HepG2 (cell line): ENCODE results near the gene UQCR10. TPM values are rescaled to one million over a fixed set of nuclear protein-coding genes. Genes with fewer than 3 reads are reported as not detected.

Source experiments
- ATAC-seq: fragments of 200-7000 bp; cut with Tn5 transposase; 3 replicates; pipeline ENCODE4 v1.9.1; 2020; ENCODE audit warnings: mild to moderate bottlenecking, moderate library complexity
- BruUV-seq: library from RNA; stranded (reverse); fragments of 400-500 nt; replicated peaks from 2 replicates; lab custom pipeline; 2021; lab: Mats Ljungman, UMichigan
- CTCF ChIA-PET: fragments of 300-600 bp; formaldehyde crosslinking; extraction: SDS; loops from one replicate; lab custom pipeline; 2021; ENCODE audit warnings: low total read pairs, inconsistent platforms, low intra/inter-chr PET ratio; lab: Yijun Ruan, JAX
- POLR2A ChIA-PET: fragments of 350-600 bp; sonication (Branson Sonifier 250); formaldehyde crosslinking; loops from one replicate; lab custom pipeline; 2020; ENCODE audit warnings: antibody characterized with exemption, inconsistent platforms; lab: Yijun Ruan, JAX
- DNase-seq: peaks from one replicate; pipeline ENCODE4 v3.0.0-alpha.2; 2015; ENCODE audit warnings: low spot score
- FAIRE-seq: peaks from 3 replicates; lab custom pipeline; 2011; peaks lifted over from hg19 to GRCh38; lab: Jason Lieb, UNC
- H2AFZ ChIP-seq: one replicate; pipeline ENCODE4 v1.6.1; 2011; ENCODE audit warnings: low read length, inconsistent platforms
- H3K27ac ChIP-seq: fragments of 300-600 bp; 3 replicates; pipeline ENCODE4 v1.8.0; 2011; ENCODE audit warnings: mixed run types, mild to moderate bottlenecking, mixed read lengths, low read length, inconsistent platforms; ENCODE audit not compliant: insufficient read depth; ENCODE audit errors: extremely low read length
- H3K27me3 ChIP-seq, 2 experiments: fragments of 200-600 bp in 1 of 2; 2 replicates in 1 of 2; 3 replicates in 1 of 2; pipeline versions ENCODE4 v1.6.0 to v1.8.0; 2011; ENCODE audit warnings: low read length in 2 of 2, mild to moderate bottlenecking in 2 of 2, moderate library complexity in 2 of 2, inconsistent platforms in 1 of 2; ENCODE audit not compliant: insufficient read depth in 2 of 2, control insufficient read depth in 1 of 2
- H3K36me3 ChIP-seq, 2 experiments: fragments of 200-600 bp in 1 of 2; replicated peaks in 1 of 2; 2 replicates in 1 of 2; 3 replicates in 1 of 2; pipeline versions ENCODE4 v1.5.1 to v1.8.0; 2011; ENCODE audit warnings: low read length in 2 of 2, inconsistent platforms in 1 of 2; ENCODE audit not compliant: insufficient read depth in 2 of 2, control insufficient read depth in 1 of 2
- H3K4me1 ChIP-seq: 2 replicates; pipeline ENCODE4 v1.5.1; 2012; ENCODE audit warnings: low read length, inconsistent platforms; ENCODE audit not compliant: insufficient read depth
- H3K4me2 ChIP-seq: 2 replicates; pipeline ENCODE4 v1.6.0; 2011; ENCODE audit warnings: low read depth, low read length, inconsistent platforms
- H3K4me3 ChIP-seq, 3 experiments: fragments of 200-600 bp in 1 of 3; sonication (generic), shearing (Covaris generic) in 1 of 3; replicated peaks in 1 of 3; 2 replicates each; pipeline ENCODE4 v1.5.1; 2011 to 2016; ENCODE audit warnings: low read length in 3 of 3, inconsistent platforms in 2 of 3, low read depth in 2 of 3, mild to moderate bottlenecking in 2 of 3, control low read depth in 1 of 3, mixed read lengths in 1 of 3; ENCODE audit not compliant: insufficient read depth in 1 of 3
- H3K79me2 ChIP-seq: one replicate; pipeline ENCODE4 v1.6.1; 2011; ENCODE audit warnings: low read length, inconsistent platforms; ENCODE audit not compliant: insufficient read depth
- H3K9ac ChIP-seq: 2 replicates; pipeline ENCODE4 v1.6.0; 2011; ENCODE audit warnings: mild to moderate bottlenecking, low read depth, low read length, inconsistent platforms; ENCODE audit not compliant: insufficient read depth
- H3K9me3 ChIP-seq: 2 replicates; pipeline ENCODE4 v1.5.1; 2012; ENCODE audit warnings: mild to moderate bottlenecking, low read length
- H4K20me1 ChIP-seq: 2 replicates; pipeline ENCODE4 v1.6.0; 2011; ENCODE audit warnings: inconsistent platforms, mild to moderate bottlenecking, low read length, moderate library complexity; ENCODE audit not compliant: insufficient read depth
- ADNP ChIP-seq: sonication (generic); formaldehyde crosslinking; IDR thresholded peaks from 2 replicates; pipeline ENCODE4 v1.4.0; 2020; ENCODE audit warnings: missing genetic modification reagents
- FOSL2 ChIP-seq: sonication (generic); formaldehyde crosslinking; IDR thresholded peaks from 2 replicates; pipeline ENCODE4 v1.4.0; 2020; ENCODE audit warnings: missing genetic modification reagents
- FOXA1 ChIP-seq, 2 experiments: fragments of 450-650 bp in 1 of 2; sonication (generic) in 1 of 2; formaldehyde crosslinking in 1 of 2; IDR thresholded peaks; 2 replicates each; pipeline versions ENCODE4 v1.4.0 to v1.6.1; 2016 to 2020; ENCODE audit warnings: missing genetic modification reagents in 1 of 2
- HOXD1 ChIP-seq: sonication (generic); formaldehyde crosslinking; IDR thresholded peaks from 2 replicates; pipeline ENCODE4 v1.5.0; 2020; ENCODE audit warnings: missing genetic modification reagents
- IKZF4 ChIP-seq: sonication (generic); formaldehyde crosslinking; IDR thresholded peaks from 2 replicates; pipeline ENCODE4 v1.5.1; 2020; ENCODE audit warnings: borderline replicate concordance, mild to moderate bottlenecking, low read depth, missing genetic modification reagents; ENCODE audit errors: not compliant biosample characterization
- ISX ChIP-seq: sonication (generic); formaldehyde crosslinking; conservative IDR thresholded peaks from 2 replicates; pipeline ENCODE4 v1.5.0; 2020; ENCODE audit warnings: missing genetic modification reagents
- MTF1 ChIP-seq: sonication (generic); formaldehyde crosslinking; IDR thresholded peaks from 2 replicates; pipeline ENCODE4 v1.5.0; 2020; ENCODE audit warnings: missing genetic modification reagents
- PAXIP1 ChIP-seq: sonication (generic); formaldehyde crosslinking; conservative IDR thresholded peaks from 2 replicates; pipeline ENCODE4 v1.4.0; 2020; ENCODE audit warnings: mild to moderate bottlenecking, missing genetic modification reagents, moderate library complexity
- RFX5 ChIP-seq: IDR thresholded peaks from 2 replicates; pipeline ENCODE4 v1.6.1; 2011; ENCODE audit warnings: low read depth, low read length, improper control_type of control experiment
- SP5 ChIP-seq: IDR thresholded peaks from 2 replicates; pipeline ENCODE4 v1.6.1; 2016; ENCODE audit warnings: low read depth, borderline replicate concordance
- TIGD3 ChIP-seq: sonication (generic); formaldehyde crosslinking; IDR thresholded peaks from 2 replicates; pipeline ENCODE4 v1.5.1; 2020; ENCODE audit warnings: mild to moderate bottlenecking, missing genetic modification reagents, borderline replicate concordance
- YEATS4 ChIP-seq: sonication (generic); formaldehyde crosslinking; IDR thresholded peaks from 2 replicates; pipeline ENCODE4 v1.4.0; 2020; ENCODE audit warnings: missing genetic modification reagents, borderline replicate concordance
- ZNF230 ChIP-seq: sonication (generic); formaldehyde crosslinking; IDR thresholded peaks from 2 replicates; pipeline ENCODE4 v1.4.0; 2020; ENCODE audit warnings: mild to moderate bottlenecking, missing genetic modification reagents
- ZNF605 ChIP-seq: sonication (generic); formaldehyde crosslinking; IDR thresholded peaks from 2 replicates; pipeline ENCODE4 v1.8.0; 2022; ENCODE audit warnings: mild to moderate bottlenecking, missing genetic modification reagents
- ZNF772 ChIP-seq: sonication (generic); formaldehyde crosslinking; IDR thresholded peaks from 2 replicates; pipeline ENCODE4 v1.5.0; 2020; ENCODE audit warnings: mild to moderate bottlenecking, missing genetic modification reagents
- ZNF788 ChIP-seq: sonication (generic); formaldehyde crosslinking; IDR thresholded peaks from 2 replicates; pipeline ENCODE4 v1.5.0; 2020; ENCODE audit warnings: mild to moderate bottlenecking, missing genetic modification reagents, borderline replicate concordance
- WGBS: methylation state at CpG from one replicate; pipeline ENCODE4 v1.1.6; 2017; ENCODE audit warnings: low lambda C conversion rate; 5-methylcytosine and 5-hydroxymethylcytosine counted together
- in situ Hi-C: cut with HindIII; loops from 2 replicates; pipeline ENCODE4 v1.10.0; 2017; ENCODE audit warnings: low pct_unique_long_range_greater_than_20kb; ENCODE audit not compliant: extremely low pct_ligation_motif_present
- intact Hi-C: fragments of 100-400 bp; cut with micrococcal nuclease; formaldehyde crosslinking; loops from one replicate; pipeline ENCODE4 v1.10.0; 2022; ENCODE audit not compliant: unreplicated experiment
- polyA plus RNA-seq, 8 experiments: library from polyadenylated mRNA; depleted of rRNA in 3 of 8; stranded (reverse) in 7 of 8; unstranded in 1 of 8; fragments of >200 nt; fragmentation: Illumina TruSeq in 4 of 8; extraction: Trizol in 4 of 8; gene quantifications; 2 replicates each; pipeline versions ENCODE4 v1.2.1 to v1.2.3, GENCODE V29; 2011 to 2016; ENCODE audit warnings: low read depth in 4 of 8, missing spikeins in 1 of 8, mixed read lengths in 1 of 8; ENCODE audit not compliant: insufficient read depth in 1 of 8
- total RNA-seq, 5 experiments: library from RNA; depleted of rRNA; stranded (reverse); fragments of >200 nt; fragmentation: Illumina TruSeq; extraction: Trizol; gene quantifications; 2 replicates each; pipeline ENCODE4 v1.2.3, GENCODE V29; 2016; ENCODE audit warnings: low read depth in 1 of 5

UQCR10 gene
- total and polyA plus RNA-seq, 2 of the 13 experiments (the other 11 are each of a cell fraction or from before 2014, with no cell fraction given) = 225 to 232 TPM

- TF ChIP-seq IKZF4 (no peak), YEATS4 (CRISPR knock-in tag) (no peak), ZNF605 (CRISPR knock-in tag) (no peak), ZNF772 (CRISPR knock-in tag) (no peak), ADNP (no peak), ISX (CRISPR knock-in tag) (no peak), TIGD3 (no peak)
These were observed 13.8 kb downstream of the UQCR10 start (continued) for GRCh38 chr22:29780748-29781676.

- Histone ChIP-seq H3K27me3 (no peaks in the 10 kb centered on the region), H3K79me2 (no peaks in the 10 kb centered on the region), H3K4me3 (peak overlapping the region in 2 of 3 experiments; percentile 8 to 45; a peak in 1 of 6 replicates), H3K9me3 (no peaks in the 10 kb centered on the region), H2AFZ (no peak overlapping the region), H3K9ac (peak overlapping the region; percentile 32; the same call in 1 of the 2 replicates), H3K27ac (peak overlapping the region; percentile 5), H3K36me3 (no peaks in the 10 kb centered on the region), H3K4me1 (peaks cover 95% of the 10 kb centered on the region), H3K4me2 (peak overlapping the region; percentile 70), H4K20me1 (no peaks in the 10 kb centered on the region)
- 0% methylated on average over 3 of the region's 7 CpGs for WGBS
- FAIRE-seq (no peak), DNase-seq (peak; percentile 50), ATAC-seq (peak; percentile 56)
- ChIA-PET POLR2A (interaction anchor here (1.2 to 2.6 kb wide), 5 partner anchors 12 to 101 kb away, joined by 3 to 31 read pairs (median 17); partner anchors contain the start of genes MTMR3, UQCR10 and ZMAT5), CTCF (no interaction called here)
- BruUV-seq = no TSS peak
- in situ Hi-C loops (no loop called here), intact Hi-C loops (loop anchor here (1.0 kb wide), 1 partner anchor 15 kb away; the partner anchor contains the start of genes UQCR10 and ZMAT5)
- TF ChIP-seq FOSL2 (0 out of 2 replicates have a peak, but pooled peaks have one; percentile 8), SP5 (peak; percentile 22; the same call in 1 of the 2 replicates), ZNF230 (CRISPR knock-in tag) (no peak), HOXD1 (CRISPR knock-in tag) (peak; percentile 100), RFX5 (no peak), MTF1 (no peak), FOXA1 (IDR thresholded peaks at IDR 0.05) (no peak), FOXA1 (CRISPR knock-in tag; IDR thresholded peaks at IDR 0.05) (peak; percentile 56; the same call in 1 of the 2 replicates), PAXIP1 (CRISPR knock-in tag) (peak; percentile 38; the same call in 1 of the 2 replicates), ZNF788 (CRISPR knock-in tag) (peak; percentile 70; the same call in 1 of the 2 replicates)
These were observed 15.1 kb downstream of the UQCR10 start for GRCh38 chr22:29782061-29782845.
